ENCODE data around the gene NUDT4. TPM values are rescaled to one million over a fixed set of nuclear protein-coding genes. Genes with fewer than 3 reads are reported as not detected.

The NUDT4 gene
- 113 TPM for total RNA-seq

GRCh38 chr12:93377252-93378195 is at the start of gene NUDT4:
TSS of gene NUDT4 (plus strand) at chr12:93377925. CDS start at chr12:93378323, 398 bp downstream.
- DNase-seq (ENCODE audit: low spot score), result peak; percentile 98

- no peak for DNase-seq (ENCODE audit: low spot score)
Observed at GRCh38 chr12:93333054-93333453, 44.7 kb upstream of the NUDT4 start.

DNA sequence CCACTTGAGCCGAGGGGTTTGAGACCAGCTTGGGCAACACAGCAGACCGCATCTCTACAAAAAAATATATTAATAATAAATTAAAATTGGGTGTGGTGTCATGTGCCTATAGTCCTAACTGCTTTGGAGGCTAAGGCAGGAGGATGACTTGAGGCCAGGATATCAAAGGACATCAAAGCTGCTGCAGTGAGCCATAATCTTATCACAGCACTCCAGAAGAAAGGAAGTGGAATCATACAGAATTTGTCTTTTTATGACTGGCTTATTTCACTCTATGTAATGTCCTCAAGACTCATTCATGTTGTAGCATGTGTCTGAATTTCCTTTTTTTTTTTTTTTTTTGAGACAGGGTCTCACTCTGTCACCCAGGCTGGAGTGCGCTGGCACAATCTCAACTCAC is 43.9 kb upstream of the NUDT4 start:
- DNase-seq (ENCODE audit: low spot score), result no peak

DNA sequence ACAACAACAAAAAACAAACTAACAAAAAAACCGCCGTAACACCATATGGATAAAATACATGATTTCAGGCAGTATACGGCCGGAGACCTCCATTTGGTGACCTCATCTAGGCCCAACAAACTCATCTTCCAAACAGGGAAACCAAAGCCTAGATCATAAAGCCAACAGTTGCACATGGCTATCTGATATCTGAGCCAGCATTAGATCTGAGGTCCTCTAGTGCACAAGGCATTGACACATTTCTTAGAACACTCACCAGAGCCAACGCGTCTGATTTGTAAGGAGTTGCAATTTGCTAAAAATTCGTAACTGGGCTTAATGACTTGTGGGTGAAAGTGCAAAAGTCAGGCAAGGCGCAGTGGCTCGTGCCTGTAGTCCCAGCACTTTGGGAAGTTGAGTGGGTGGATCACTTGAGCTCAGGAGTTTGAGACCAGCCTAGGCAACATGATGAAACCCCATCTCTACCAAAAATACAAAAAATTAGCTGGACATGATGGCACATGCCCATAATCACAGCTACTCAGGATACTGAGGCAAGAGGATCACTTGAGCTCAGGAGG is 42.0 kb upstream of the NUDT4 start:
- no peak for DNase-seq (ENCODE audit: low spot score)

DNA sequence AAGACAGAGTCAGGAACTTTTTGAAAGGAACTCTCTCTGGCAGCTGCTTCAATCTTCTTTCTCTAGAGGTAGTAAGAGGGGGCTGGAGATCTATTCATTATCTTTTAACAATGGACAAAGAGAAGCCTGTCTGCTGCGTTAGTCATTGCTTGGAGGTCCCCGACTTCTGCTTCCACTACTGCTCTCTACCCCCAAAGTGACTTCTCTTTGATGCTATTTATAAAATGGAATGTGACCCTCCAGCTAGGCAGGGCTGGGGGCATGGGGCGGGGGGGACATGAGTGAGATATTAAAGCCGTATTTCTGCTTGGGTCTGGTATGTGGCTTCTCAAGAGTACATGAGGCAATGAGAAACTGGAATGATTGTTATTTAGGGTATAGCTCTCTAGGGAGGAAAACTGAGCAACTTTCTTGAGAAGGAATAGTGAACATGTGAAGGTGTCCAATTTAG is 41.4 kb upstream of the NUDT4 start:
- no peak for DNase-seq (ENCODE audit: low spot score)

DNA sequence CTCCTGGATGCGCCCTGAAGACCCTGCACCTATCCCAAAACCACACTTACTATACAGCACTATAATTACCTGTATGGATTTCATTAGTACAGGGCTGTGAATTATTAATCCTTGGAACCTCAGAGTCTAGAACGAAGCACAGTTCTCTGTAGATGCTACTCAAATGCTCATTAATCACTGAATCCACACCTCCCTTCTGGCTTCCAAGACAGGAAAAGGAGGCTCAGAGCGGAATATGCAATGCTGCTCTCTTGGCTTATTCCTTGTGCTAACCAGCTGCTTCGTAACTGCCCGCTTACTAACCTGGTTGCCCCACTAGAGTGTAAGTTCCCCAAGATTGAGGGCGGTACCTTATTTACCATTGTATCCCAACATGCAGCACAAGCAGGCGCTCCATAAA is 39.1 kb upstream of the NUDT4 start:
- DNase-seq (ENCODE audit: low spot score), result no peak

DNA sequence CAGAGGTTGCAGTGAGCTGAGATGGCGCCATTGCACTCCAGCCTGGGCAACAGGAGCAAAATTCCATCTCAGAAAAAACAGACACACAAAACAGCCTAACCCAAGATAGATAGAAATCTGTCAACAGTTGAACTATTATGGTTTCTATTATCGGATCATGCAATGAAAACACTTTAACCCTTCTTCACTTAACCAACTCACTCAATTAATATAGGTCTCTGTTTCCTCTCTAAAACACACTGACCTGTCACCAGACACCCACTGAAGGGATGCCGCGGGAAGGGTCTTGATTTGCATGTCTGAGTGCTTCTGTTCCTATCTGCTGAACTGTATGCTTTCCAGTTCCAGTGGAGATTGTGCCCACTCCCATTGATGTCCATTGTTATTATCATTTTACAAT is 38.0 kb upstream of the NUDT4 start:
- no peak for DNase-seq (ENCODE audit: low spot score)

DNA sequence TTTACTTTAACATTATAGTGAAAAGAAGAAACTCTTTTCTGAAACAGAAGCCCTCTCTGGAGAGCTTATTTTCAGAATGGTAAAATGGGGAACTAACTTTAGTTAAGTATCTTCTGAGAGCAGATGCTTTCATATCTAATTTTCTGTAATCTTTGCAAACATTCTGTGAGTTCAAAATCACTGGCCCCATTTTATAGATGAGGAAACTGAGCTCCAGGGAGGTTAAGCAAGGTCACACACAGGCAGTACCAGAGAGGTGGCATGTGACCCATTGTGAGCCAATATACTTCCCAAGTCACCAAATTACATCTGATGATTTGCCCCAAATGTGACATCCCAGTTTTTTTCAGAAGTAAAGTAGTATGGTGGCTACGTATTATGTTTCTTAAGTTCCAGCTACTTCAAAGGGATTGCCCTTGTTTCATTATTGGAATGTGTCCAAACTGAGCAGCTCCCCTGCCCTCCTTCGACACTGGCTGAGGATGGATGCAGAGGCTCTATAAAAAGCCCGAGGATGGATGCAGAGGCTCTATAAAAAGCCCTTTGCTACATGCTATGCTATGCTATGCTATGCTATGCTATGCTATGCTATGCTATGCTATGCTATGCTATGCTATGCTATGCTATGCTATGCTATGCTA is 36.2 kb upstream of the NUDT4 start:
- no peak for DNase-seq (ENCODE audit: low spot score)

GRCh38 chr12:93347054-93347785 is 30.5 kb upstream of the NUDT4 start:
- DNase-seq (ENCODE audit: low spot score), result no peak

GRCh38 chr12:93348575-93349435 is 28.9 kb upstream of the NUDT4 start:
- DNase-seq (ENCODE audit: low spot score), result no peak

GRCh38 chr12:93351726-93352125 is 26.0 kb upstream of the NUDT4 start:
- DNase-seq (ENCODE audit: low spot score), result no peak

DNA sequence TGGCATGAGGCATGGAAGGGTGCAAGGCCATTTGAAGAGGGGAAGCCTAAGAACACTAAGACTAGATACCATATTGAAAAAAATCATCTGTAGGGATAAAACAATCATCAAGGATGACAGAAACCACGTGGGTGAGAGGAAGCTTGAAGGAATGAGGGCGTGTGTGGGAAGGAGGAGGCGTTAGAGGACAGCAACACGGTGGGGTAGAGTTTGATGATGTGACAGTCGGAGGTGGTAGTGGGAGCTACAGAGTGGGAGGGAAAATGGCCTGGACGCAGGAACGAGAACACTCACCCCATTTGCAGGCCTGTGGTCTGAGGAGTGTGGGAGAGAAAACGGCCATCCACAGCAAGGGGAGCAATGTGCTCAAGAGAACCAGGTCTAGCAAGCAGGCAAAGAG is 25.4 kb upstream of the NUDT4 start:
- DNase-seq (ENCODE audit: low spot score), result no peak

- DNase-seq (ENCODE audit: low spot score), result no peak
Observed at GRCh38 chr12:93356214-93356613, 21.5 kb upstream of the NUDT4 start.

GRCh38 chr12:93358058-93358457 is 19.7 kb upstream of the NUDT4 start:
- no peak for DNase-seq (ENCODE audit: low spot score)

GRCh38 chr12:93358821-93359220 is 18.9 kb upstream of the NUDT4 start:
- no peak for DNase-seq (ENCODE audit: low spot score)

DNA sequence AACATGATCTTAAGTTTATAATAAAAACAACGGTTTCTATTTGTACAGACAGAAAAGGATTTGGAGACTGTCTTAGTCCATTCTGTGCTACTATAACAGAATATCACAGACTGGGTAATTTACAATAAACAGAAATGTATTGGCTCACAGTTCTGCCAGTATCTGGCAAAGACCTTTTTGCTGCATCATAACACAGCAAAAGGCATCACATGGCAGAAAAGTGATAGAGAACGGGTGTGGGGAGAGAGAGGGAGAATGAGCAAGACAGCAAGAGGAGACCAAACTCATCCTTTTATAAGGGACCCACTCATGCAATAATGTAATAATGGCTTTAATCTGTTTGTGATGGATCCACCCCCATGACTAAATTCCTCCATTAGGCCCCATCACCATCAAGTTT is 17.0 kb upstream of the NUDT4 start:
- DNase-seq (ENCODE audit: low spot score), result no peak

- no peak for DNase-seq (ENCODE audit: low spot score)
Observed at GRCh38 chr12:93361151-93361919, 16.4 kb upstream of the NUDT4 start.

GRCh38 chr12:93363841-93364297 is 13.9 kb upstream of the NUDT4 start:
- DNase-seq (ENCODE audit: low spot score), result no peak

DNA sequence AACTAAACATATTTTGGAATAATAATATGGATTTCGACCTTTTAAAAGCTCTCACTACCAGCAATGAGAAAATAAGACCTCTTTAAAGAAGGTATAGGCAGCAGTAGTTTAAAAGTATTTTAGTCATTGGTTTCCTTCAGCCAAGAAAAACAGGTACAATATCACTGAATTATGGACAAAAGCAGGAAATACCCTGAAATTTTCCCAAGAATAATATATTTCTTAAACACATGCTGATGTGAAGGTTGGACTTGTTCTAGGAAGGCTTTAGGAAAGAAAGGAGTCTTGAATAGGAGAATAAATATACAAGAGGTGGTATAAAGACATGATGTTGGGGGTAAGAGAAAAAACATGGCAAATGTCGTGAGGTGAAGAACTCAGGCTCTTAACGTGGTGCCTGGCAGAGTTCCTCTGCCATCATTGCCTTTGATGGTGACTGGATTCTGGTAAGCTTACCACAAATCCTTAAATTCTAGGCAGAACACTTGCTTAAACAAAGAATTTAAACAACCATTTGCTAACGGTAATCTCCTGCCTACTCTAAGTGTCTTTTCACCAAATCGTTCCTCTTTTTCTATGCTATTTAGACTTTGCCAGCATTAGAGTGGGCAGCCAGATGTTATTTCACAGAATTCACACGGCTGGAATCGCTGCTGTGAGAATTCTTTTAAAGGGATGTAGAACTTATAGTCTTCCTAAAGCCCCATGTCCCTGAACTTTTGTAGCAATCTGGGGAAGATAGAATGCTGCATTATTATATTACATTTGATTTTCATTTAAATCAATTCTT is 11.9 kb upstream of the NUDT4 start:
- DNase-seq (ENCODE audit: low spot score), result no peak

Measured in ureter (tissue), 1 donor.